Measurements from ENCODE around the gene PRKCI. TPM values are rescaled to one million over a fixed set of nuclear protein-coding genes. Genes with fewer than 3 reads are reported as not detected.
"Not testable (repeated sequence)": the region's sequence is repeated elsewhere in the genome, so short reads cannot be mapped to it uniquely, and the experiment has no call there.

The PRKCI gene
- total and polyA plus RNA-seq, 2 experiments from 2014 or later = 33.0 to 47.7 TPM

DNA sequence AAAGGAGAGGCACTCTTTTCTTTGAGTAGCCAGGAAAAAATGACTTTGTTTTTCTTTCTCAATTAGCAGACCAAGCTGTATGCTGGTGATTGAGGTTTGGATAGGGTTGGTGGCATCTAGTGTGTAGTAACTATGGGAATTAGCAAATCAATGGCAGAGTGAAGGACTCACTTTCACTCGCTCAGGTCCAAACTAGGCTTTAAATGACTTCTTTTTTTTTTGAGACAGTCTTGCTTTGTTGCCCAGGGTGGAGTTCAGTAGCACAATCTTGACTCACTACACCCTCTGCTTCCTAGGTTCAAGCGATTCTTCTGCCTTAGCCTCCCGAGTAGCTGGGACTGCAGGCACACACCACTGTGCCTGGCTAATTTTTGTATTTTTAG lies 35.9 kb downstream of the PRKCI start:
- Histone ChIP-seq H3K4me2 (ENCODE audit: unreplicated experiment) (no peak overlapping the region), H3K27me3 (replicated peaks; ENCODE audit: insufficient read depth) (no peaks in the 10 kb centered on the region), H4K20me1 (ENCODE audit: insufficient read depth) (no peaks in the 10 kb centered on the region), H3F3A (ENCODE audit: insufficient read depth) (no peaks in the 10 kb centered on the region), H3K9me3 (ENCODE audit: low read depth) (no peaks in the 10 kb centered on the region), H3K9me2 (ENCODE audit: insufficient read depth) (no peaks in the 10 kb centered on the region), H2AFZ (no peak overlapping the region), H3K27ac (peak overlapping the region; percentile 43; the same call in 1 of the 2 replicates), H3K4me1 (ENCODE audit: insufficient read depth) (peaks cover 11% of the 10 kb centered on the region), H3K9ac (no peak overlapping the region), H3K79me2 (ENCODE audit: insufficient read depth) (peaks cover 59% of the 10 kb centered on the region), H3K4me3 (no peak overlapping the region), H3K36me3 (ENCODE audit: low read depth) (peaks cover 13% of the 10 kb centered on the region; the same call in 1 of the 2 replicates)
- in situ Hi-C loops (cut with MboI) = no loop called here
- WGBS, 2 experiments (ENCODE audit: low coverage in 1 of 2, low lambda C conversion rate in 2 of 2, missing lambda C conversion rate in 2 of 2) = 89 to 94% methylated on average over 3 of the region's 3 CpGs
- peak; percentile 15 for DNase-seq
- TF ChIP-seq EZH2 (IDR thresholded peaks at IDR 0.05; ENCODE audit: insufficient read depth, poor library complexity, severe bottlenecking) = no peak
- TF ChIP-seq EZH2phosphoT487 (IDR thresholded peaks at IDR 0.05; ENCODE audit: insufficient read depth, low read depth) = no peak

DNA sequence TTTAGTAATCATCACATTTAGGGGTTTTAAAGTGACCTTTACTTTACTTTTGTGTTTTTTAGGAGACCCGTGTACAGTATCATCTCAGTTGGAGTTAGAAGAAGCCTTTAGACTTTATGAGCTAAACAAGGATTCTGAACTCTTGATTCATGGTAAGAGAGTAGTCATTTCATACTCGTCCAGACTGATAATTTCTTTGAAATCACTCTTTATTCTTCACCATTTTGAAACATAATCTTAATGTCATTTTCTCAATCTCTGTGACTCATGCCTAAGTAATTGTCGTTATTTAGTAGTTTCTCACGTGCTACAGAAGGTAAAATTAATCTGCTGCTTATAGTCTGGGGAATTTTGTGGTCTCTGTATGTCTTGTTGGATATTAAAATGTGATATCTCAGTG lies 37.7 kb downstream of the PRKCI start:
- DNase-seq = no peak

DNA sequence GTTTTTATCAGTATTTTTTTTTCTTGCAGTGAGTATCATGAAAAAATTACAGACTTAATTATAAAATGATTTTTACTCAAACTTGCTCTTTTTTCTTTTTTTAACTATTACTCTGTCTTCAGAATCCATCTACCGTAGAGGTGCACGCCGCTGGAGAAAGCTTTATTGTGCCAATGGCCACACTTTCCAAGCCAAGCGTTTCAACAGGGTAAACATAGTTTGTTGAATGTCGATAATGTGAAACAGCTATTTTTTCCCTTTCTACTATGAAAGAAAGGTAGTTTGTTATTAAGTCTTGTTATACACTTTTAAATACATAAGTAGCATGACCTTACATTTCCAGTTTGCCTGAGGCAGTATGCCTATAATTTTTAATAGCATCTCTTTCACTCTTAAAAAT lies 45.6 kb downstream of the PRKCI start:
- Histone ChIP-seq H3K9me3 (ENCODE audit: low read depth) (no peaks in the 10 kb centered on the region), H3K4me1 (ENCODE audit: insufficient read depth) (no peaks in the 10 kb centered on the region), H3K9me2 (ENCODE audit: insufficient read depth) (no peaks in the 10 kb centered on the region), H3K79me2 (ENCODE audit: insufficient read depth) (peaks cover 35% of the 10 kb centered on the region), H3K9ac (no peak overlapping the region), H3K4me3 (no peak overlapping the region), H4K20me1 (ENCODE audit: insufficient read depth) (no peaks in the 10 kb centered on the region), H2AFZ (no peak overlapping the region), H3K27me3 (replicated peaks; ENCODE audit: insufficient read depth) (no peaks in the 10 kb centered on the region), H3F3A (ENCODE audit: insufficient read depth) (no peaks in the 10 kb centered on the region), H3K4me2 (ENCODE audit: unreplicated experiment) (no peak overlapping the region), H3K27ac (no peak overlapping the region), H3K36me3 (ENCODE audit: low read depth) (peaks cover 43% of the 10 kb centered on the region)
- in situ Hi-C loops (cut with MboI) = no loop called here
- TF ChIP-seq EZH2phosphoT487 (IDR thresholded peaks at IDR 0.05; ENCODE audit: insufficient read depth, low read depth) (no peak), EZH2 (IDR thresholded peaks at IDR 0.05; ENCODE audit: insufficient read depth, poor library complexity, severe bottlenecking) (no peak)
- DNase-seq = no peak
- 97 to 98% methylated on average over 5 of the region's 5 CpGs for WGBS, 2 experiments (ENCODE audit: low coverage in 1 of 2, low lambda C conversion rate in 2 of 2, missing lambda C conversion rate in 2 of 2)

More for the DNA sequence above, 37.7 kb downstream of the PRKCI start:
- Histone ChIP-seq H2AFZ (no peak overlapping the region), H3K9me3 (ENCODE audit: low read depth) (no peaks in the 10 kb centered on the region), H4K20me1 (ENCODE audit: insufficient read depth) (no peaks in the 10 kb centered on the region), H3K36me3 (ENCODE audit: low read depth) (peaks cover 27% of the 10 kb centered on the region; the same call in 1 of the 2 replicates), H3F3A (ENCODE audit: insufficient read depth) (no peaks in the 10 kb centered on the region), H3K27me3 (replicated peaks; ENCODE audit: insufficient read depth) (no peaks in the 10 kb centered on the region), H3K4me2 (ENCODE audit: unreplicated experiment) (no peak overlapping the region), H3K4me3 (no peak overlapping the region), H3K4me1 (ENCODE audit: insufficient read depth) (peaks cover 11% of the 10 kb centered on the region), H3K9me2 (ENCODE audit: insufficient read depth) (no peaks in the 10 kb centered on the region), H3K79me2 (ENCODE audit: insufficient read depth) (peaks cover 51% of the 10 kb centered on the region), H3K9ac (no peak overlapping the region), H3K27ac (no peak overlapping the region)
- in situ Hi-C loops (cut with MboI) = no loop called here
- 69 to 72% methylated on average over 4 of the region's 4 CpGs for WGBS, 2 experiments (ENCODE audit: low coverage in 1 of 2, low lambda C conversion rate in 2 of 2, missing lambda C conversion rate in 2 of 2)
- no peak for TF ChIP-seq EZH2 (IDR thresholded peaks at IDR 0.05; ENCODE audit: insufficient read depth, poor library complexity, severe bottlenecking)
- no peak for TF ChIP-seq EZH2phosphoT487 (IDR thresholded peaks at IDR 0.05; ENCODE audit: insufficient read depth, low read depth)

DNA sequence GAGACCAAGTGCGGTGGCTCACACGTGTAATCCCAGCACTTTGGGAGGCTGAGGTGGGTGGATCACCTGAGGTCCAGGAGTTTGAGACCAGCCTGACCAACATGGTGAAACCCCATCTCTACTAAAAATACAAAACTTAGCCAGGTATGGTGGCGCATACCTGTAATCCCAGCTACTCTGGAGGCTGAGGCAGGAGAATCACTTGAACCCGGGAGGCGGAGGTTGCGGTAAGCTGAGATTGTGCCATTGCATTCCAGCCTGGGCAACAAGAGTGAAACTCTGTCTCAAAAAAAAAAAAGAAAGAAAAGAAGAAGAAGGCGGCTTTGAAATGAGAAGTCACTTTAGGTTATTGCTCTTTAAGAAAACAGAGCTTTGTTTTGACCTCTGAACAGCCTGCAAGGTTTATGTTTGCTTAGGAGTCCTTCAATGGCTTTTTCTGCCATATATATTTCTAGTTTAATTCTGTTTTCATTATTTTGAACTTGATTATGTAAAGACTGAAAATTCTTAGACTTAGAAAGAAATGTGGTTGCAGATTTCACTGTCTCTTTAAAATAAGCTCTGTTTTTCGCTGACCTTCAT lies 47.5 kb downstream of the PRKCI start:
- H2AFZ ChIP-seq; H3K4me3 ChIP-seq; in situ Hi-C loops (cut with MboI); H3K27me3 ChIP-seq (replicated peaks; ENCODE audit: insufficient read depth); H3K9ac ChIP-seq; H3F3A ChIP-seq (ENCODE audit: insufficient read depth); H3K27ac ChIP-seq; H3K9me2 ChIP-seq (ENCODE audit: insufficient read depth); DNase-seq; H3K4me2 ChIP-seq (ENCODE audit: unreplicated experiment); H3K4me1 ChIP-seq (ENCODE audit: insufficient read depth); H4K20me1 ChIP-seq (ENCODE audit: insufficient read depth); H3K9me3 ChIP-seq (ENCODE audit: low read depth): not testable (repeated sequence)
- 90 to 94% methylated on average over 7 to 8 of the region's 8 CpGs for WGBS, 2 experiments (ENCODE audit: low coverage in 1 of 2, low lambda C conversion rate in 2 of 2, missing lambda C conversion rate in 2 of 2)
- H3K36me3 ChIP-seq (ENCODE audit: low read depth) = peaks cover 36% of the 10 kb centered on the region
- peaks cover 25% of the 10 kb centered on the region for H3K79me2 ChIP-seq (ENCODE audit: insufficient read depth)
